ENCODE results near the gene PSPC1. TPM values are rescaled to one million over a fixed set of nuclear protein-coding genes. Genes with fewer than 3 reads are reported as not detected.

The PSPC1 gene
- total RNA-seq, 1 donor from 2014 or later, result 59.5 TPM

DNA sequence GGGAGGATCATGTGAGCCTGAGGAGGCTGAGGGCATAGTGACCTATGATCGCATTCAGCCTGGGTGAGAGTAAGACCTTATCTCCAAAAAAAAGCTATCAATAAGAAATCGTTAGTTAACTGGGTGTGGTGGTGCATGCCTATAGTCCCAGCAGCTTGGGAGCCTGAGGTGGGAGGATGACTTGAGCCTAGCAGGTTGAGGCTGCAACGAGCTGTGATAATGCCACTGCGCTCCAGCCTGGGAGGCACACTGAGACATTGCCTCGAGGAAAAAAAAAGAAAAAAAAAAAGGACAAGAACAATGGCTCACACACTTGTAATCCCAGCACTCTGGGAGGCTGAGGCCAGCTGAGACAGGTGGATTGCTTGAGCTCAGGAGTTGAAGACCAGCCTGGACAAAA, 16.2 kb downstream of the PSPC1 start:
- no peaks in the 10 kb centered on the region for H3K27me3 ChIP-seq (ENCODE audit: control insufficient read depth in 3 of 3, insufficient read depth in 3 of 3, low read length in 3 of 3)
- H3K9me3 ChIP-seq (ENCODE audit: control insufficient read depth in 3 of 3, low read length in 3 of 3), result no peaks in the 10 kb centered on the region
- H3K4me3 ChIP-seq (ENCODE audit: low read length in 3 of 3), result no peak overlapping the region
- no peak overlapping the region for H3K27ac ChIP-seq (ENCODE audit: low read depth, low read length)
- no peak overlapping the region for H3K9ac ChIP-seq (ENCODE audit: low read depth in 1 of 3, low read length in 3 of 3)
- peaks cover 0 to 3% (median 3%) of the 10 kb centered on the region in 3 donors for H3K4me1 ChIP-seq (ENCODE audit: control insufficient read depth in 3 of 3, insufficient read depth in 3 of 3, low read length in 3 of 3)
- H3K36me3 ChIP-seq (ENCODE audit: control insufficient read depth in 3 of 3, insufficient read depth in 3 of 3, low read length in 3 of 3), result peaks cover 6 to 17% (median 6%) of the 10 kb centered on the region in 3 donors

DNA sequence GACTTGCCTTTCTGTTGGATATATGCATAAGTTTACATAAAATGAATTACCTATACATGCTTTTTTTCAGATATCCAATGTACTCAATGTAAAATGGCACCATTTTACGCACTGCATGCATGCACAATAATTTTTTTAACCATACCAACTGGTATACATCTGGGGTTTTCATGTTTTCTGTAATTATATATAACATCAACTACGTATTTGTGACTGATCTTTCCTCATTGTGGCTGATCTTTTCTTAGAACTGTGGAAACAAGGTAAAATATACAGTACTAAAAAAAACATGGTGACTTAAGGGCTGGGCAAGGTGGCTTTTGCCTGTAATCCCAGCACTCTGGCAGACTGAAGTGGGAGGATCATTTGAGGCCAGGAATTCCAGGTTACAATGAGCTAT, 18.5 kb downstream of the PSPC1 start:
- H3K9ac ChIP-seq (ENCODE audit: low read depth in 1 of 3, low read length in 3 of 3), result no peak overlapping the region
- peaks cover 0 to 3% (median 3%) of the 10 kb centered on the region in 3 donors for H3K4me1 ChIP-seq (ENCODE audit: control insufficient read depth in 3 of 3, insufficient read depth in 3 of 3, low read length in 3 of 3)

DNA sequence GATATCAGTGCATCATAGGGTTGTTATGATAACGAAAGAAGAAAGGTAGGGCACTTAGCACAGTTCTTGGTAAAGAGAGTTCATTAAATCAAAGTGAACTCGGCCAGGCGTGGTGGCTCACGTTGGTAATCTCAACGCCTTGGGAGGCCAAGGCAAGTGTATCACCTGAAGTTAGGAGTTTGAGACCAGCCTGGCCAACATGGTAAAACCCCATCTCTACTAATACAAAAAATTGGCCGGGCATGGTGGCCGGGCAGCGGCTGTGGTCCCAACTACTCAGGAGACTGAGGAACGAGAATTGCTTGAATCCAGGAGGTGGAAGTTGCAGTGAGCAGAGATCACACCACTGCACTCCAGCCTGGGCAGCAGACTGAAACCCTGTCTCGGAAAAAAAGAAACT, 19.1 kb downstream of the PSPC1 start:
- H3K4me1 ChIP-seq (ENCODE audit: control insufficient read depth in 3 of 3, insufficient read depth in 3 of 3, low read length in 3 of 3), result peaks cover 0 to 3% (median 3%) of the 10 kb centered on the region in 3 donors
- H3K4me3 ChIP-seq (ENCODE audit: low read length in 3 of 3), result no peak overlapping the region
- H3K36me3 ChIP-seq (ENCODE audit: control insufficient read depth in 3 of 3, insufficient read depth in 3 of 3, low read length in 3 of 3), result peaks cover 2 to 4% (median 4%) of the 10 kb centered on the region in 3 donors

More for the DNA sequence above, 18.5 kb downstream of the PSPC1 start:
- Histone ChIP-seq H3K27ac (ENCODE audit: low read depth, low read length) (no peak overlapping the region), H3K36me3 (ENCODE audit: control insufficient read depth in 3 of 3, insufficient read depth in 3 of 3, low read length in 3 of 3) (peaks cover 0 to 2% (median under 1%) of the 10 kb centered on the region in 3 donors), H3K27me3 (ENCODE audit: control insufficient read depth in 3 of 3, insufficient read depth in 3 of 3, low read length in 3 of 3) (no peaks in the 10 kb centered on the region), H3K4me3 (ENCODE audit: low read length in 3 of 3) (no peak overlapping the region), H3K9me3 (ENCODE audit: control insufficient read depth in 3 of 3, low read length in 3 of 3) (no peaks in the 10 kb centered on the region)

DNA sequence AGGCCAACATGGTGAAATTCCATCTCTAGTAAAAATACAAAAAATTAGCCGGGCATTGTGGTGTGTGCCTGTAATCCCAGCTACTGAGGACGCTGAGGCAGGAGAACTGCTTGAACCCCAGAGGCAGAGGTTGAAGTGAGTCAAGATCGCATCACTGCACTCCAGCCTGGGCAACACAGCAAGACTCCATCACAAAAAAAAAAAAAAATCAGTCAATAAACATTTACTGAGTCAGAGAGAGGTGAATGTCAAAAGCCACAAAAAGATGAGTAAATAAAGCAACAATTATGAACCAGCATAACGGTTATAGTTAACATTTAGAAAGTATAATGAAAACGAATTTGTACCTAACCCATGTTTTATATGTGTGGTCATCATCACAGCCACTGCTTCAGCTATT, 23.1 kb downstream of the PSPC1 start:
- Histone ChIP-seq H3K4me1 (ENCODE audit: control insufficient read depth in 3 of 3, insufficient read depth in 3 of 3, low read length in 3 of 3) (peaks cover 0 to 3% (median 3%) of the 10 kb centered on the region in 3 donors), H3K4me3 (ENCODE audit: low read length in 3 of 3) (no peak overlapping the region), H3K27me3 (ENCODE audit: control insufficient read depth in 3 of 3, insufficient read depth in 3 of 3, low read length in 3 of 3) (no peaks in the 10 kb centered on the region), H3K27ac (ENCODE audit: low read depth, low read length) (no peak overlapping the region), H3K36me3 (ENCODE audit: control insufficient read depth in 3 of 3, insufficient read depth in 3 of 3, low read length in 3 of 3) (peaks cover 7 to 14% (median 8%) of the 10 kb centered on the region in 3 donors), H3K9ac (ENCODE audit: low read depth in 1 of 3, low read length in 3 of 3) (no peak overlapping the region), H3K9me3 (ENCODE audit: control insufficient read depth in 3 of 3, low read length in 3 of 3) (no peaks in the 10 kb centered on the region)

More for the DNA sequence above, 19.1 kb downstream of the PSPC1 start:
- Histone ChIP-seq H3K27ac (ENCODE audit: low read depth, low read length) (no peak overlapping the region), H3K9me3 (ENCODE audit: control insufficient read depth in 3 of 3, low read length in 3 of 3) (no peaks in the 10 kb centered on the region), H3K27me3 (ENCODE audit: control insufficient read depth in 3 of 3, insufficient read depth in 3 of 3, low read length in 3 of 3) (no peaks in the 10 kb centered on the region), H3K9ac (ENCODE audit: low read depth in 1 of 3, low read length in 3 of 3) (no peak overlapping the region)

DNA sequence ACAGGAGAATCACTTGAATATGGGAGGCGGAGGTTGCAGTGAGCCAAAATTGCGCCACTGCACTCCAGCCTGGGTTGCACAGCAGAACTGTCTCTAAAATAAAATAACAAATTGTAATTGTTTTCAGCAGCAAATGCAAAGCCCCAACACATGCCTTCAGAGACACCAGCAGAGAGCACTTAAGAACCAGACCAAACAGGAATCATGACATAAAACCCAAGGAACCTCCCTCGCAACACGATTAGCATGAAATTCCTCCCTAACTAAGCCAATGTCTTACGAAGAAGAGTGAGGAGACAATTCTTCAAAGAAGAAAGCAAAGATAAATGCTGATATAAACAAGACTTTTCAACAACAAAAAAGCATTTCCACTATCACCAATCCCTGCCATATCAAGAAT, 40.1 kb downstream of the PSPC1 start:
- Histone ChIP-seq H3K9me3 (ENCODE audit: control insufficient read depth in 3 of 3, low read length in 3 of 3) (no peaks in the 10 kb centered on the region), H3K4me1 (ENCODE audit: control insufficient read depth in 3 of 3, insufficient read depth in 3 of 3, low read length in 3 of 3) (no peaks in the 10 kb centered on the region), H3K27ac (ENCODE audit: low read depth, low read length) (no peak overlapping the region), H3K9ac (ENCODE audit: low read depth in 1 of 3, low read length in 3 of 3) (no peak overlapping the region), H3K4me3 (ENCODE audit: low read length in 3 of 3) (no peak overlapping the region), H3K36me3 (ENCODE audit: control insufficient read depth in 3 of 3, insufficient read depth in 3 of 3, low read length in 3 of 3) (peaks cover 2 to 10% (median 9%) of the 10 kb centered on the region in 3 donors), H3K27me3 (ENCODE audit: control insufficient read depth in 3 of 3, insufficient read depth in 3 of 3, low read length in 3 of 3) (no peaks in the 10 kb centered on the region)

DNA sequence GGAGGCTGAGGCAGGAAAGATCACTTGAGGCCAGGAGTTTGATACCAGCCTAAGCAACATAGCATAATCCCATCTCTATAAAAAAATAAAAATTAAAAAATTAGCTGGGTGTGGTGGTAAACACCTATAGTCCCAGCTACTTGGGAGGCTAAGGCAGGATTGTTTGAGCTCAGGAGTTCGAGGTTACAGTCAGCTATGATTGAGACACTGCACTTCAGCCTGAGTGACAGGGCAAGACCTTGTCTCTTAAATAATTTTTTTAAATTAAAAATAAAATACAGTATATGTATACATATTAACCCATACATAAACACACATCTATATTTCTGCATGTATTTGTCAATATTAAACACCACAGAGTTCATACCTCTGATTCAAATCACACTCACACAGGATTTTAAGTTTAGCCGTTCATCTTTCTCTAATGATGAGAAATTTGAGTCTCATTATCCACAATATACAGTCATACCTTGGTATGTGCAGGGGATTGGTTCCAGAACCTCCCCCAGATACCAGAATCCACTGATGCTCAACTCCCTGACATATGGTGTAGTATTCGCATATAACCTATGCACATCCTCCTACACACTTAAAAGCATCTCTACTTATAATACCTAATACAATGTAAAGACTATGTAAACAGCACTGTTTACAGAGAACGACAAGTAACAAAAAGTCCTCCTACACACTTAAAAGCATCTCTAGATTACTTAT, 44.7 kb downstream of the PSPC1 start:
- Histone ChIP-seq H3K27me3 (ENCODE audit: control insufficient read depth in 3 of 3, insufficient read depth in 3 of 3, low read length in 3 of 3) (no peaks in the 10 kb centered on the region), H3K27ac (ENCODE audit: low read depth, low read length) (no peak overlapping the region), H3K4me3 (ENCODE audit: low read length in 3 of 3) (no peak overlapping the region), H3K4me1 (ENCODE audit: control insufficient read depth in 3 of 3, insufficient read depth in 3 of 3, low read length in 3 of 3) (no peaks in the 10 kb centered on the region), H3K36me3 (ENCODE audit: control insufficient read depth in 3 of 3, insufficient read depth in 3 of 3, low read length in 3 of 3) (peaks cover 0 to 14% (median 9%) of the 10 kb centered on the region in 3 donors), H3K9me3 (ENCODE audit: control insufficient read depth in 3 of 3, low read length in 3 of 3) (no peaks in the 10 kb centered on the region), H3K9ac (ENCODE audit: low read depth in 1 of 3, low read length in 3 of 3) (no peak overlapping the region)

DNA sequence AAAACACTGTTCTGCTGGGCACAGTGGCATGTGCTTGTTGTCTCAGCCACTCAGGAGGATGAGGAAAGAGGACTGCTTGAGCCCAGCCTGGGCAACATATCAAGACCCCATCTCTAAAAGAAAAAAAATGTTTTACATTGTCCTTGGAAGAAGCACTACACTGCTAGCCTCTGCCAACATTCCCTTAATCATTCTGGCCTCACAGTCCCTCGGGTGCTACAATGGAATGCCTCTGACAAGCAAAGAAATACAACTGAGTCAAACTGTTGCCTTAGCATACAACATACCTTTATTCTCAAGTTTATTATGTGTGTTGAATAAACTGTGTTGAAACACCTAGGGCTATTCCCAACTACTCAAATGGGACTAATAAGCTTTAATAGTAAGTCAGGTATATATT, 56.1 kb downstream of the PSPC1 start:
- Histone ChIP-seq H3K36me3 (ENCODE audit: control insufficient read depth in 3 of 3, insufficient read depth in 3 of 3, low read length in 3 of 3) (peaks cover 0 to 6% (median 4%) of the 10 kb centered on the region in 3 donors), H3K4me3 (ENCODE audit: low read length in 3 of 3) (no peak overlapping the region), H3K9me3 (ENCODE audit: control insufficient read depth in 3 of 3, low read length in 3 of 3) (no peaks in the 10 kb centered on the region), H3K27ac (ENCODE audit: low read depth, low read length) (no peak overlapping the region), H3K9ac (ENCODE audit: low read depth in 1 of 3, low read length in 3 of 3) (no peak overlapping the region), H3K4me1 (ENCODE audit: control insufficient read depth in 3 of 3, insufficient read depth in 3 of 3, low read length in 3 of 3) (no peaks in the 10 kb centered on the region), H3K27me3 (ENCODE audit: control insufficient read depth in 3 of 3, insufficient read depth in 3 of 3, low read length in 3 of 3) (no peaks in the 10 kb centered on the region)

DNA sequence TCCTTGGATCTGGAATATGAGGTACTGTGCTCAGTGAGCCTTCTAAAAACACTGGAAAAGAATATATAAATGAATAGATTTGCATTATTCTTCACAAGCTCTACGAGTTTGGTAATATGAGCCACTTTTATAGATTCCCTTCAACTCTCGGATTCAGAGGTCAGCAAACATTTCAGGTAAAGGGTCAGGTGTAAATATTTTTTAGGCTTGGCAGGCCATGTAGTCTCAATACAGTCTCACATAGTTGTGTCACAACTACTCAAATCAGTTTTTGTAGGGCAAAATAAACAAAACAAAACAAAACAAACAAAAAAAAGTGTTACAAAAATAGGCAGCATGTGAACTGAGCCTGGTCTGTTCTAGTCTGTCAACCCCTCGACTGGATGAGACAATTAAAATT, 57.4 kb downstream of the PSPC1 start:
- no peaks in the 10 kb centered on the region for H3K4me1 ChIP-seq (ENCODE audit: control insufficient read depth in 3 of 3, insufficient read depth in 3 of 3, low read length in 3 of 3)
- no peak overlapping the region for H3K9ac ChIP-seq (ENCODE audit: low read depth in 1 of 3, low read length in 3 of 3)
- no peaks in the 10 kb centered on the region for H3K27me3 ChIP-seq (ENCODE audit: control insufficient read depth in 3 of 3, insufficient read depth in 3 of 3, low read length in 3 of 3)
- no peak overlapping the region for H3K4me3 ChIP-seq (ENCODE audit: low read length in 3 of 3)
- H3K9me3 ChIP-seq (ENCODE audit: control insufficient read depth in 3 of 3, low read length in 3 of 3), result no peaks in the 10 kb centered on the region
- no peak overlapping the region for H3K27ac ChIP-seq (ENCODE audit: low read depth, low read length)
- peaks cover 0 to 4% (median 3%) of the 10 kb centered on the region in 3 donors for H3K36me3 ChIP-seq (ENCODE audit: control insufficient read depth in 3 of 3, insufficient read depth in 3 of 3, low read length in 3 of 3)

DNA sequence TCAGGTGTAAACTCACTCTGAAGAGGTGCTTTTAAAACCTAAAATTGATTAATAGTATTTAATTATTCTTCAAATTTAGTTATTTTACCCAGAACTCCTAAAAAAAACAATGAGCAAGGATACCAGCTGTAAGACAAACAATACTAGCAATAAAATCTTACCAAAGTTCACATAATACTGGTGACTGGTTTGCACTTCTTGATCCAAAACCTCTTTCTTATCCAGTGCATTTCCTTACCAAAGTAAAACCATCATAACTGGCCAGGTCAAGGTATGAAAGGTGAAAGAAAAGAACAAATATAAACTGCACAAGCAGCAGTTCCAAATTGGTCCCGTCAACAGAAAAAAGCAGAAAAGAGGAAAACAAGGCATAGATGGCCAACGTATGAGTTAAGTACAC, 62.7 kb downstream of the PSPC1 start:
- H3K27me3 ChIP-seq (ENCODE audit: control insufficient read depth in 3 of 3, insufficient read depth in 3 of 3, low read length in 3 of 3), result no peaks in the 10 kb centered on the region
- H3K9ac ChIP-seq (ENCODE audit: low read depth in 1 of 3, low read length in 3 of 3), result no peak overlapping the region
- H3K27ac ChIP-seq (ENCODE audit: low read depth, low read length), result no peak overlapping the region
- H3K4me3 ChIP-seq (ENCODE audit: low read length in 3 of 3), result no peak overlapping the region
- H3K9me3 ChIP-seq (ENCODE audit: control insufficient read depth in 3 of 3, low read length in 3 of 3), result no peaks in the 10 kb centered on the region
- no peaks in the 10 kb centered on the region for H3K36me3 ChIP-seq (ENCODE audit: control insufficient read depth in 3 of 3, insufficient read depth in 3 of 3, low read length in 3 of 3)
- H3K4me1 ChIP-seq (ENCODE audit: control insufficient read depth in 3 of 3, insufficient read depth in 3 of 3, low read length in 3 of 3), result no peaks in the 10 kb centered on the region

DNA sequence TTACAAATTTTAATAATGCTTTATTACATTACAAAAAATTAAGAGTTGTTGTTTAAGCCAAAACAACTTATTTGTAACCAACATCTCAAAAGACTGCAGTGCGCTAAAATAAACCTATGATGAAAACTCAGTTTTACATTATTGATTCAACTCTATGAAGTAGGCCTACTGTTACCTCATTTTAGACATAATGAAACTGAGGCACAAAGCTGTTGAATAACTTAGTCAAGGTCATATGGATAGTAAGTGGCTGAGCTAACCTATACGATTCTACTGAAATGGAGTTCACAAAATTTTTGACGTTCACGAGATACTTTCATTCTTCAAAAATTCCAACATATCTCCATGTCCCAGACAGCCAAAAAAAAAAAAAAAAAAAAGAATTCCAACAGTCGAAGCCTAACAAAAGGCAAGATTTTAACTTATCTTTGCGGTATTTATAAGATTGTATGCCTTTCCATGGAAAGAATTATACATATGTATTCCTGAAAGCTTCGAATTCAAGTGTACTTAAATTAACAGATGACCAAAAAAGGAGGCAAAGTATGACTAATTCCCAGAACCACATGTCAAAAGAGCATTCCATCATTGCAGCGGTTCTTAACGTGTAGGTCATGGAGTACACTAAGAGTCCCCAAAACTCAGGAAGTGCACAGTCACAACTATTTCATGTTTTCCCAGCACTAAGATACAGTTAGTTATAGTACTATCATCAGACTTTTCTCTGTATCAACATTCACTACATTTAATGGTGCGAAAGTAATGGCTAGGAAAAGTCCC, 69.4 kb downstream of the PSPC1 start:
- Histone ChIP-seq H3K27ac (ENCODE audit: low read depth, low read length) (no peak overlapping the region), H3K9me3 (ENCODE audit: control insufficient read depth in 3 of 3, low read length in 3 of 3) (no peaks in the 10 kb centered on the region), H3K9ac (ENCODE audit: low read depth in 1 of 3, low read length in 3 of 3) (no peak overlapping the region), H3K36me3 (ENCODE audit: control insufficient read depth in 3 of 3, insufficient read depth in 3 of 3, low read length in 3 of 3) (no peaks in the 10 kb centered on the region), H3K4me1 (ENCODE audit: control insufficient read depth in 3 of 3, insufficient read depth in 3 of 3, low read length in 3 of 3) (no peaks in the 10 kb centered on the region), H3K4me3 (ENCODE audit: low read length in 3 of 3) (no peak overlapping the region), H3K27me3 (ENCODE audit: control insufficient read depth in 3 of 3, insufficient read depth in 3 of 3, low read length in 3 of 3) (no peaks in the 10 kb centered on the region)
